Neural cell (in vitro differentiated cells): Measurements from ENCODE around the gene LRRC3.

ENCODE experiments used
- EZH2 ChIP-seq: fragments of 200-600, 300-800 bp; shearing (Covaris generic), sonication (generic); IDR thresholded peaks from 2 replicates; pipeline ENCODE4 v1.6.1; 2014; ENCODE audit warnings: antibody characterized with exemption, low read length, borderline replicate concordance, mild to moderate bottlenecking; ENCODE audit not compliant: insufficient read depth, poor library complexity, severe bottlenecking
- MXI1 ChIP-seq: fragments of 450-650 bp; conservative IDR thresholded peaks from 2 replicates; pipeline ENCODE4 v1.6.1; 2014; ENCODE audit warnings: antibody characterized with exemption, mild to moderate bottlenecking; ENCODE audit not compliant: poor library complexity, severe bottlenecking
- POLR2AphosphoS5 ChIP-seq: IDR thresholded peaks from 2 replicates; pipeline ENCODE4 v1.6.1; 2012
- RAD21 ChIP-seq: fragments of 450-650 bp; conservative IDR thresholded peaks from 2 replicates; pipeline ENCODE4 v1.6.1; 2014; ENCODE audit warnings: antibody characterized with exemption, mild to moderate bottlenecking, moderate library complexity
- SMC3 ChIP-seq: fragments of 450-650 bp; conservative IDR thresholded peaks from 2 replicates; pipeline ENCODE4 v1.6.1; 2014; ENCODE audit warnings: antibody characterized with exemption, mild to moderate bottlenecking, moderate library complexity; ENCODE audit not compliant: poor library complexity
- TF ChIP-seq, protein P1 (sequence below): fragments of 450-650 bp; IDR thresholded peaks from 2 replicates; pipeline ENCODE4 v1.5.1; 2014; ENCODE audit warnings: antibody characterized with exemption, mild to moderate bottlenecking, moderate library complexity; ENCODE audit not compliant: poor library complexity, severe bottlenecking
- TF ChIP-seq, protein P2 (sequence below): IDR thresholded peaks from 2 replicates; pipeline ENCODE4 v1.6.1; 2012; ENCODE audit warnings: borderline replicate concordance

DNA sequence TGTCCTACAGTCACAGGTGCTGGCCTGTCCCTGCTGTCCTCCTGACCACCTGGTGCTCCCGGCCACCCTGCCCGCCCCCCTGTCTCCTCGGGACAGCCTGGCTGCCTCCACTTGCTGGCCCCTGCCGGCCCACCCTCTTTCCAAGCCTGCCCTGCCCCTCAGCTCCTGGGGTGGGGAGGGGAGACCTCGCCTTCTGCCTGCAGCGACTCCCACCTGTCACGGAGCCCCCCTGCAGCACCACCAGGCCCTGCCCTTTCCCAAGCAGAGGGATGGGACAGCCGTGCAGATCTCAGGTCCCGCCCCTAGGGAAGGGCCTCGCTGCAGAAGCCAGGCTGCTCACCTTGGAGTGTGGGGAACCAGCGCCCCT lies 7.5 kb downstream of the LRRC3 start:
- TF ChIP-seq, protein P1, sequence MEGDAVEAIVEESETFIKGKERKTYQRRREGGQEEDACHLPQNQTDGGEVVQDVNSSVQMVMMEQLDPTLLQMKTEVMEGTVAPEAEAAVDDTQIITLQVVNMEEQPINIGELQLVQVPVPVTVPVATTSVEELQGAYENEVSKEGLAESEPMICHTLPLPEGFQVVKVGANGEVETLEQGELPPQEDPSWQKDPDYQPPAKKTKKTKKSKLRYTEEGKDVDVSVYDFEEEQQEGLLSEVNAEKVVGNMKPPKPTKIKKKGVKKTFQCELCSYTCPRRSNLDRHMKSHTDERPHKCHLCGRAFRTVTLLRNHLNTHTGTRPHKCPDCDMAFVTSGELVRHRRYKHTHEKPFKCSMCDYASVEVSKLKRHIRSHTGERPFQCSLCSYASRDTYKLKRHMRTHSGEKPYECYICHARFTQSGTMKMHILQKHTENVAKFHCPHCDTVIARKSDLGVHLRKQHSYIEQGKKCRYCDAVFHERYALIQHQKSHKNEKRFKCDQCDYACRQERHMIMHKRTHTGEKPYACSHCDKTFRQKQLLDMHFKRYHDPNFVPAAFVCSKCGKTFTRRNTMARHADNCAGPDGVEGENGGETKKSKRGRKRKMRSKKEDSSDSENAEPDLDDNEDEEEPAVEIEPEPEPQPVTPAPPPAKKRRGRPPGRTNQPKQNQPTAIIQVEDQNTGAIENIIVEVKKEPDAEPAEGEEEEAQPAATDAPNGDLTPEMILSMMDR, result no peak
- TF ChIP-seq SMC3 (no peak), POLR2AphosphoS5 (no peak), MXI1 (no peak), EZH2 (no peak), RAD21 (no peak)
- TF ChIP-seq, protein P2, sequence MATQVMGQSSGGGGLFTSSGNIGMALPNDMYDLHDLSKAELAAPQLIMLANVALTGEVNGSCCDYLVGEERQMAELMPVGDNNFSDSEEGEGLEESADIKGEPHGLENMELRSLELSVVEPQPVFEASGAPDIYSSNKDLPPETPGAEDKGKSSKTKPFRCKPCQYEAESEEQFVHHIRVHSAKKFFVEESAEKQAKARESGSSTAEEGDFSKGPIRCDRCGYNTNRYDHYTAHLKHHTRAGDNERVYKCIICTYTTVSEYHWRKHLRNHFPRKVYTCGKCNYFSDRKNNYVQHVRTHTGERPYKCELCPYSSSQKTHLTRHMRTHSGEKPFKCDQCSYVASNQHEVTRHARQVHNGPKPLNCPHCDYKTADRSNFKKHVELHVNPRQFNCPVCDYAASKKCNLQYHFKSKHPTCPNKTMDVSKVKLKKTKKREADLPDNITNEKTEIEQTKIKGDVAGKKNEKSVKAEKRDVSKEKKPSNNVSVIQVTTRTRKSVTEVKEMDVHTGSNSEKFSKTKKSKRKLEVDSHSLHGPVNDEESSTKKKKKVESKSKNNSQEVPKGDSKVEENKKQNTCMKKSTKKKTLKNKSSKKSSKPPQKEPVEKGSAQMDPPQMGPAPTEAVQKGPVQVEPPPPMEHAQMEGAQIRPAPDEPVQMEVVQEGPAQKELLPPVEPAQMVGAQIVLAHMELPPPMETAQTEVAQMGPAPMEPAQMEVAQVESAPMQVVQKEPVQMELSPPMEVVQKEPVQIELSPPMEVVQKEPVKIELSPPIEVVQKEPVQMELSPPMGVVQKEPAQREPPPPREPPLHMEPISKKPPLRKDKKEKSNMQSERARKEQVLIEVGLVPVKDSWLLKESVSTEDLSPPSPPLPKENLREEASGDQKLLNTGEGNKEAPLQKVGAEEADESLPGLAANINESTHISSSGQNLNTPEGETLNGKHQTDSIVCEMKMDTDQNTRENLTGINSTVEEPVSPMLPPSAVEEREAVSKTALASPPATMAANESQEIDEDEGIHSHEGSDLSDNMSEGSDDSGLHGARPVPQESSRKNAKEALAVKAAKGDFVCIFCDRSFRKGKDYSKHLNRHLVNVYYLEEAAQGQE, result no peak
